Urinary bladder (tissue), 4 donors: Measurements from ENCODE around the gene SPTBN5. TPM values are rescaled to one million over a fixed set of nuclear protein-coding genes. Genes with fewer than 3 reads are reported as not detected.

ENCODE experiments used
- DNase-seq: peaks from one replicate; pipeline ENCODE4 v3.0.0-alpha.2; 2015; ENCODE audit errors: extremely low spot score
- H3K27ac ChIP-seq: one replicate; pipeline ENCODE4 v1.5.1; 2013; ENCODE audit warnings: low read depth, mild to moderate bottlenecking, moderate library complexity
- H3K36me3 ChIP-seq: one replicate; pipeline ENCODE4 v1.6.1; 2013; ENCODE audit warnings: mild to moderate bottlenecking, moderate library complexity; ENCODE audit not compliant: insufficient read depth
- H3K4me1 ChIP-seq: one replicate; pipeline ENCODE4 v1.6.1; 2013; ENCODE audit warnings: mild to moderate bottlenecking, moderate library complexity; ENCODE audit not compliant: insufficient read depth
- H3K4me3 ChIP-seq: one replicate; pipeline ENCODE4 v1.5.1; 2013; ENCODE audit warnings: low read depth, low read length
- WGBS: extraction: QIAGEN DNeasy Blood & Tissue Kit; methylation state at CpG from one replicate; pipeline ENCODE4 v1.1.7; 2013; 5-methylcytosine and 5-hydroxymethylcytosine counted together
- polyA plus RNA-seq: library from polyadenylated mRNA; stranded (reverse); fragments of 200-250 nt; gene quantifications from one replicate; pipeline ENCODE4 v1.2.3, GENCODE V29; 2013
- small RNA-seq: library from RNA; depleted of rRNA; stranded (forward); fragments of <200 nt; gene quantifications from one replicate; pipeline ENCODE3, GENCODE V24; 2014
- total RNA-seq: library from RNA; depleted of rRNA; stranded (reverse); fragments of >200 nt; gene quantifications from one replicate; pipeline ENCODE4 v1.2.3, GENCODE V29; 2014
- donor health status: healthy with polysubstance abuse.
- donor health status: healthy.

SPTBN5 gene
- total and polyA plus RNA-seq, 2 donors = 1.7 to 2.0 TPM

GRCh38 chr15:41805711-41806110, 88.1 kb downstream of the SPTBN5 start:
- Histone ChIP-seq H3K36me3 (no peaks in the 10 kb centered on the region), H3K4me1 (no peaks in the 10 kb centered on the region), H3K27ac (no peak overlapping the region), H3K4me3 (no peak overlapping the region)
- WGBS = 76% methylated on average over 3 of the region's 3 CpGs
- no peak for DNase-seq

GRCh38 chr15:41804916-41805666, 88.8 kb downstream of the SPTBN5 start:
- 56% methylated on average over 8 of the region's 8 CpGs for WGBS
- Histone ChIP-seq H3K36me3 (no peaks in the 10 kb centered on the region), H3K27ac (no peak overlapping the region), H3K4me1 (no peaks in the 10 kb centered on the region), H3K4me3 (no peak overlapping the region)
- DNase-seq = no peak

GRCh38 chr15:41804361-41804760, 89.5 kb downstream of the SPTBN5 start:
- Histone ChIP-seq H3K27ac (no peak overlapping the region), H3K4me1 (no peaks in the 10 kb centered on the region), H3K4me3 (no peak overlapping the region), H3K36me3 (no peaks in the 10 kb centered on the region)
- 64% methylated on average over 2 of the region's 2 CpGs for WGBS
- no peak for DNase-seq

- no peak overlapping the region for H3K4me3 ChIP-seq
- H3K27ac ChIP-seq = no peak overlapping the region
- no peaks in the 10 kb centered on the region for H3K36me3 ChIP-seq
- WGBS = 97% methylated on average over 3 of the region's 3 CpGs
- no peaks in the 10 kb centered on the region for H3K4me1 ChIP-seq
- no peak for DNase-seq
Observed at GRCh38 chr15:41801850-41802455, 91.9 kb downstream of the SPTBN5 start.

- DNase-seq = no peak
- no peak overlapping the region for H3K4me3 ChIP-seq
- H3K27ac ChIP-seq = no peak overlapping the region
- 84% methylated on average over 3 of the region's 3 CpGs for WGBS
- no peaks in the 10 kb centered on the region for H3K4me1 ChIP-seq
- H3K36me3 ChIP-seq = no peaks in the 10 kb centered on the region
Observed at GRCh38 chr15:41801185-41801584, 92.7 kb downstream of the SPTBN5 start.

- Histone ChIP-seq H3K4me1 (no peaks in the 10 kb centered on the region), H3K36me3 (no peaks in the 10 kb centered on the region), H3K27ac (no peak overlapping the region), H3K4me3 (no peak overlapping the region)
- no peak for DNase-seq
- WGBS = 91% methylated on average over 5 of the region's 5 CpGs
Observed at GRCh38 chr15:41799488-41799805, 94.4 kb downstream of the SPTBN5 start.

GRCh38 chr15:41798607-41799487, 95.0 kb downstream of the SPTBN5 start:
- no peak overlapping the region for H3K4me3 ChIP-seq
- DNase-seq = no peak
- no peaks in the 10 kb centered on the region for H3K36me3 ChIP-seq
- WGBS = 88% methylated on average over 9 of the region's 9 CpGs
- no peak overlapping the region for H3K27ac ChIP-seq
- H3K4me1 ChIP-seq = no peaks in the 10 kb centered on the region

Small RNA genes lying within 50 kb of the gene (small RNA-seq; reads per million reads assigned to genes)
- gene JMJD7-PLA2G4B (not detected), gene MIR4310 (not detected), gene RNA5SP393 (not detected)

Other genes starting within 250 kb of the SPTBN5 start
- gene MGA, start 233.6 kb downstream of the SPTBN5 start, total RNA-seq = 115 TPM
- 7.7 TPM for gene MGA, start 233.6 kb downstream of the SPTBN5 start, polyA plus RNA-seq
- 27.7 TPM for gene MAPKBP1, start 119.6 kb downstream of the SPTBN5 start, total RNA-seq
- 19.1 TPM for gene MAPKBP1, start 119.6 kb downstream of the SPTBN5 start, polyA plus RNA-seq
- 4.2 TPM for gene JMJD7, start 66.0 kb downstream of the SPTBN5 start, total RNA-seq
- 15.7 TPM for gene JMJD7, start 66.0 kb downstream of the SPTBN5 start, polyA plus RNA-seq
- gene PLA2G4B, start 55.2 kb downstream of the SPTBN5 start, total RNA-seq = 2.7 TPM
- gene PLA2G4B, start 55.2 kb downstream of the SPTBN5 start, polyA plus RNA-seq = 8.1 TPM
- gene EHD4, start 78.5 kb upstream of the SPTBN5 start, total RNA-seq = 17.0 TPM
- gene EHD4, start 78.5 kb upstream of the SPTBN5 start, polyA plus RNA-seq = 14.4 TPM
- gene PLA2G4E, start 127.0 kb upstream of the SPTBN5 start, total RNA-seq = not detected
- gene PLA2G4E, start 127.0 kb upstream of the SPTBN5 start, polyA plus RNA-seq = 0.03 TPM
- not detected for gene PLA2G4D, start 200.5 kb upstream of the SPTBN5 start, total RNA-seq
- 0.03 TPM for gene PLA2G4D, start 200.5 kb upstream of the SPTBN5 start, polyA plus RNA-seq